Panc1 (cell line): ENCODE measurements around the gene STARD8. TPM values are rescaled to one million over a fixed set of nuclear protein-coding genes. Genes with fewer than 3 reads are reported as not detected.
"Not testable (repeated sequence)": the region's sequence is repeated elsewhere in the genome, so short reads cannot be mapped to it uniquely, and the experiment has no call there.

ENCODE experiments used
- ATAC-seq: fragments of 200-7000 bp; cut with Tn5 transposase; 2 replicates; pipeline ENCODE4 v1.9.1; 2020; ENCODE audit warnings: mild to moderate bottlenecking, moderate library complexity
- BruUV-seq: library from RNA; stranded (reverse); fragments of 400-500 nt; replicated peaks from 2 replicates; lab custom pipeline; 2021; lab: Mats Ljungman, UMichigan
- CTCF ChIA-PET: fragments of 300-600 bp; sonication (Branson Sonifier 250); formaldehyde crosslinking; loops from one replicate; lab custom pipeline; 2022; ENCODE audit warnings: antibody characterized with exemption; lab: Charles Lee
- POLR2A ChIA-PET: fragments of 300-600 bp; sonication (Branson Sonifier 250); formaldehyde crosslinking; loops from one replicate; lab custom pipeline; 2022; ENCODE audit warnings: antibody characterized with exemption; lab: Charles Lee
- DNase-seq: peaks from one replicate; pipeline ENCODE4 v3.0.0-alpha.2; 2010; ENCODE audit warnings: low read depth, low spot score
- H3K27ac ChIP-seq: 2 replicates; pipeline ENCODE4 v1.5.1; 2011; ENCODE audit warnings: mild to moderate bottlenecking, low read length, inconsistent platforms
- H3K27me3 ChIP-seq: fragments of 200-500 bp; sonication (Bioruptor generic); 2 replicates; pipeline ENCODE4 v1.6.0; 2014; ENCODE audit warnings: low read length, inconsistent platforms; ENCODE audit not compliant: control insufficient read depth, insufficient read depth
- H3K36me3 ChIP-seq: fragments of 200-500 bp; sonication (Bioruptor generic); 2 replicates; pipeline ENCODE4 v1.5.1; 2014; ENCODE audit warnings: inconsistent platforms, mild to moderate bottlenecking, low read length, moderate library complexity; ENCODE audit not compliant: control insufficient read depth, insufficient read depth
- H3K4me1 ChIP-seq: 2 replicates; pipeline ENCODE4 v1.5.1; 2011; ENCODE audit warnings: inconsistent platforms, mild to moderate bottlenecking, low read length, moderate library complexity; ENCODE audit not compliant: control insufficient read depth, insufficient read depth
- H3K4me3 ChIP-seq, 2 experiments: 2 replicates each; pipeline ENCODE4 v1.5.1; 2011 to 2012; ENCODE audit warnings: low read depth in 2 of 2, low read length in 2 of 2, mild to moderate bottlenecking in 2 of 2, inconsistent platforms in 1 of 2, moderate library complexity in 1 of 2
- H3K9me3 ChIP-seq: fragments of 200-500 bp; sonication (Bioruptor generic); 2 replicates; pipeline ENCODE4 v1.5.1; 2014; ENCODE audit warnings: low read depth, mild to moderate bottlenecking, inconsistent platforms, low read length, moderate library complexity; ENCODE audit not compliant: control insufficient read depth, insufficient read depth
- CTCF ChIP-seq: fragments of 450-650 bp; IDR thresholded peaks from 2 replicates; pipeline ENCODE4 v1.5.1; 2017; ENCODE audit warnings: mild to moderate bottlenecking
- POLR2AphosphoS5 ChIP-seq: IDR thresholded peaks from 2 replicates; pipeline ENCODE4 v1.6.1; 2012; ENCODE audit warnings: mild to moderate bottlenecking, low read depth, low read length, moderate library complexity
- SIN3A ChIP-seq: IDR thresholded peaks from 2 replicates; pipeline ENCODE4 v1.6.1; 2012; ENCODE audit warnings: low read depth, mild to moderate bottlenecking, low read length, moderate library complexity, borderline replicate concordance; ENCODE audit not compliant: insufficient read depth
- TCF7L2 ChIP-seq: IDR thresholded peaks from 2 replicates; pipeline ENCODE4 v1.6.1; 2011; ENCODE audit warnings: mild to moderate bottlenecking, low read depth, low read length, inconsistent platforms
- in situ Hi-C: cut with HindIII; loops from 2 replicates; pipeline ENCODE4 v1.10.0; 2016; ENCODE audit warnings: low sequenced_read_pairs, low pct_unique_long_range_greater_than_20kb
- intact Hi-C: fragments of 100-400 bp; cut with micrococcal nuclease; formaldehyde crosslinking; loops from one replicate; pipeline ENCODE4 v1.10.0; 2022; ENCODE audit not compliant: unreplicated experiment
- total RNA-seq: library from RNA; stranded (reverse); gene quantifications from one replicate; pipeline ENCODE4 v1.2.1, GENCODE V29; 2021; ENCODE audit not compliant: unreplicated experiment
- TF ChIP-seq, protein P1 (sequence below), 2 experiments: IDR thresholded peaks; 2 replicates each; pipeline ENCODE4 v1.6.1; 2011 to 2012; ENCODE audit warnings: low read depth in 2 of 2, control low read depth in 1 of 2, low read length in 1 of 2, mild to moderate bottlenecking in 1 of 2, moderate library complexity in 1 of 2; ENCODE audit not compliant: insufficient read depth in 1 of 2

STARD8 gene
- total RNA-seq, 1 experiment from 2014 or later = 4.6 TPM

DNA sequence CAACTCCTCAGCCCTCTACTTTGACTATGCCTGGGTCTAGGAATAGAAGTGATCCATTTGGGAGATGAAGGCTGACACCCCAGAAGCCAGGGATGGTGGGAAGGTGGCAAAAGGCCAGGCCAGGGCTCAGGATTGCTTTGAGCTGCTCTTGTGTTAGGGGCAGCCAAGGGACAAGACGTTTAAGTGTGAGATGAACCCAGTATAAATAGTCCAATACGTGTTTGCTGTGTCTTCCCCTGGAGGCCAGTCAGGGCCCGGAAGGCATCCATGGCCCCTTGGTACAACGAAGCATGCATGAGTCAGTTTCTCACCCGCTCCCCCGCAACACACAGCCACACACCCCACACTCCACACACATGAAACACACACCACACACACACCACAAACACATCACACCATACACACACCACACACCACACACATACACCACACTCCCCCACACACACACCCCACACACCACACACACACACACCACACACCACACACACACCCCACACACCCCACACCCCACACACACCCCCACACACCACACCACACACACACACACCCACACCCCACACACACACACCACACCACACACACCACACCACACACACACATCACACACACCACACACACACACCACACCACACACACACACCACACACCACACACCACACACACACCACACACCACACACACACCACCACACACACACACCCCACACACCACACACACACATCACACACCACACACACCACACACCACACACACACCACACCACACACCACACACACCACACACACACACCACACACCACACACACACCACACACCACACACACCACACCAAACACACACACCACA lies 5.1 kb downstream of the STARD8 start:
- H3K4me1 ChIP-seq = peaks cover 13% of the 10 kb centered on the region
- ATAC-seq (no peak), DNase-seq (no peak)
- no peaks in the 10 kb centered on the region for H3K27me3 ChIP-seq
- H3K27ac ChIP-seq = no peak overlapping the region
- no peaks in the 10 kb centered on the region for H3K36me3 ChIP-seq
- in situ Hi-C loops = no loop called here
- ChIA-PET POLR2A (no interaction called here), CTCF (no interaction called here)
- intact Hi-C loops = no loop called here
- no peak overlapping the region for H3K4me3 ChIP-seq
- TF ChIP-seq CTCF (no peak), TCF7L2 (no peak), POLR2AphosphoS5 (no peak), SIN3A (no peak)
- TF ChIP-seq, protein P1, sequence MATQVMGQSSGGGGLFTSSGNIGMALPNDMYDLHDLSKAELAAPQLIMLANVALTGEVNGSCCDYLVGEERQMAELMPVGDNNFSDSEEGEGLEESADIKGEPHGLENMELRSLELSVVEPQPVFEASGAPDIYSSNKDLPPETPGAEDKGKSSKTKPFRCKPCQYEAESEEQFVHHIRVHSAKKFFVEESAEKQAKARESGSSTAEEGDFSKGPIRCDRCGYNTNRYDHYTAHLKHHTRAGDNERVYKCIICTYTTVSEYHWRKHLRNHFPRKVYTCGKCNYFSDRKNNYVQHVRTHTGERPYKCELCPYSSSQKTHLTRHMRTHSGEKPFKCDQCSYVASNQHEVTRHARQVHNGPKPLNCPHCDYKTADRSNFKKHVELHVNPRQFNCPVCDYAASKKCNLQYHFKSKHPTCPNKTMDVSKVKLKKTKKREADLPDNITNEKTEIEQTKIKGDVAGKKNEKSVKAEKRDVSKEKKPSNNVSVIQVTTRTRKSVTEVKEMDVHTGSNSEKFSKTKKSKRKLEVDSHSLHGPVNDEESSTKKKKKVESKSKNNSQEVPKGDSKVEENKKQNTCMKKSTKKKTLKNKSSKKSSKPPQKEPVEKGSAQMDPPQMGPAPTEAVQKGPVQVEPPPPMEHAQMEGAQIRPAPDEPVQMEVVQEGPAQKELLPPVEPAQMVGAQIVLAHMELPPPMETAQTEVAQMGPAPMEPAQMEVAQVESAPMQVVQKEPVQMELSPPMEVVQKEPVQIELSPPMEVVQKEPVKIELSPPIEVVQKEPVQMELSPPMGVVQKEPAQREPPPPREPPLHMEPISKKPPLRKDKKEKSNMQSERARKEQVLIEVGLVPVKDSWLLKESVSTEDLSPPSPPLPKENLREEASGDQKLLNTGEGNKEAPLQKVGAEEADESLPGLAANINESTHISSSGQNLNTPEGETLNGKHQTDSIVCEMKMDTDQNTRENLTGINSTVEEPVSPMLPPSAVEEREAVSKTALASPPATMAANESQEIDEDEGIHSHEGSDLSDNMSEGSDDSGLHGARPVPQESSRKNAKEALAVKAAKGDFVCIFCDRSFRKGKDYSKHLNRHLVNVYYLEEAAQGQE (IDR thresholded peaks at IDR 0.05; ENCODE audit: insufficient read depth in 1 of 2, low read depth in 2 of 2, low read length in 1 of 2) = no peak
- H3K9me3 ChIP-seq = no peaks in the 10 kb centered on the region
- no TSS peak for BruUV-seq

GRCh38 chrX:68654693-68655092 lies 7.2 kb downstream of the STARD8 start:
- intact Hi-C loops = no loop called here
- Histone ChIP-seq H3K27me3 (no peaks in the 10 kb centered on the region), H3K4me3 (no peak overlapping the region), H3K9me3 (no peaks in the 10 kb centered on the region), H3K4me1 (no peaks in the 10 kb centered on the region; the same call in 1 of the 2 replicates), H3K27ac (no peak overlapping the region), H3K36me3 (no peaks in the 10 kb centered on the region)
- TF ChIP-seq CTCF = no peak
- no peak for TF ChIP-seq SIN3A
- TF ChIP-seq, protein P1 (IDR thresholded peaks at IDR 0.05; ENCODE audit: insufficient read depth in 1 of 2, low read depth in 2 of 2, low read length in 1 of 2) = no peak
- TF ChIP-seq POLR2AphosphoS5 = no peak
- no peak for TF ChIP-seq TCF7L2
- in situ Hi-C loops = no loop called here
- BruUV-seq = no TSS peak
- DNase-seq (no peak), ATAC-seq (no peak)
- ChIA-PET POLR2A (no interaction called here), CTCF (no interaction called here)

DNA sequence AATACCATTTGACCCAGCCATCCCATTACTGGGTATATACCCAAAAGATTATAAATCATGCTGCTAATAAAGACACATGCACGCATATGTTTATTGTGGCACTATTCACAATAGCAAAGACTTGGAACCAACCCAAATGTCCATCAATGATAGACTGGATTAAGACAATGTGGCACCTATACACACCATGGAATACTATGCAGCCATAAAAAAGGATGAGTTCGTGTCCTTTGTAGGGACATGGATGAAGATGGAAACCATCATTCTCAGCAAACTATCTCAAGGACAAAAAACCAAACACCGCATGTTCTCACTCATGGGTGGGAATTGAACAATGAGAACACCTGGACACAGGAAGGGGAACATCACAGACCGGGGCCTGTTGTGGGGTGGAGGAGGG lies 9.0 kb downstream of the STARD8 start:
- CTCF ChIA-PET = not testable (repeated sequence)

More for the DNA sequence above, 9.0 kb downstream of the STARD8 start:
- DNase-seq, H3K36me3 ChIP-seq, ATAC-seq, H3K27ac ChIP-seq, in situ Hi-C loops, intact Hi-C loops, BruUV-seq, H3K4me1 ChIP-seq, H3K9me3 ChIP-seq, POLR2A ChIA-PET, H3K27me3 ChIP-seq, H3K4me3 ChIP-seq: not testable (repeated sequence)
